ENCODE results near the gene LRRD1. TPM values are rescaled to one million over a fixed set of nuclear protein-coding genes. Genes with fewer than 3 reads are reported as not detected.

The LRRD1 gene
- total and polyA plus RNA-seq, 10 of the 15 experiments (the other 5 are each of a cell fraction or from before 2014, with no cell fraction given), result 0.04 to 0.06 TPM; not detected in 8

- TF ChIP-seq GATAD2B (conservative IDR thresholded peaks at IDR 0.05; ENCODE audit: low read depth) (no peak), MYB (IDR thresholded peaks at IDR 0.05; ENCODE audit: borderline replicate concordance, low read depth, low read length) (no peak), ZBTB4 (CRISPR knock-in tag; IDR thresholded peaks at IDR 0.05) (no peak), FOS (IDR thresholded peaks at IDR 0.05; ENCODE audit: borderline replicate concordance, extremely low read depth, insufficient read length) (no peak), RELA (IDR thresholded peaks at IDR 0.05; ENCODE audit: borderline replicate concordance, partially characterized antibody) (no peak), ATF3 (IDR thresholded peaks at IDR 0.05; ENCODE audit: borderline replicate concordance, extremely low read depth, low read depth, low read length) (no peak), BACH1 (IDR thresholded peaks at IDR 0.05; ENCODE audit: borderline replicate concordance) (no peak), ZNF207 (IDR thresholded peaks at IDR 0.05; ENCODE audit: borderline replicate concordance) (no peak), MEF2A (IDR thresholded peaks at IDR 0.05; ENCODE audit: insufficient read depth, low read depth, low read length) (no peak), ZSCAN29 (IDR thresholded peaks at IDR 0.05) (no peak), BHLHE40 (IDR thresholded peaks at IDR 0.05; ENCODE audit: borderline replicate concordance in 1 of 2, low read depth in 2 of 2, low read length in 1 of 2) (no peak), CEBPB (IDR thresholded peaks at IDR 0.05; ENCODE audit: borderline replicate concordance in 1 of 2, low read depth in 2 of 2, low read length in 2 of 2) (no peak), MTA3 (IDR thresholded peaks at IDR 0.05; ENCODE audit: borderline replicate concordance, low read length) (no peak), YBX1 (IDR thresholded peaks at IDR 0.05) (no peak), MLLT1 (IDR thresholded peaks at IDR 0.05) (no peak)
- RAD21 ChIA-PET (ENCODE audit: unreplicated experiment), result no interaction called here
Observed at GRCh38 chr7:92100534-92100933, 78.4 kb downstream of the LRRD1 start.

More at GRCh38 chr7:92100534-92100933, 78.4 kb downstream of the LRRD1 start:
- DNase-seq (ENCODE audit: low read depth, low spot score) (no peak), FAIRE-seq (no peak), ATAC-seq (no peak)
- no peaks in the 10 kb centered on the region for H4K20me1 ChIP-seq (ENCODE audit: control insufficient read depth, insufficient read depth)
- peaks cover 0 to 27% of the 10 kb centered on the region in 2 experiments; a peak in 3 of 4 replicates for H3K36me3 ChIP-seq (ENCODE audit: control insufficient read depth in 2 of 2, insufficient read depth in 2 of 2, low read length in 1 of 2)
- H3K9me3 ChIP-seq (replicated peaks; ENCODE audit: control insufficient read depth, insufficient read depth, low read length), result no peaks in the 10 kb centered on the region
- no peak overlapping the region for H3K9ac ChIP-seq (ENCODE audit: control insufficient read depth, insufficient read depth, low read length)
- ChIA-PET POLR2A (no interaction called here), CTCF (no interaction called here), SMC1A (ENCODE audit: uncharacterized antibody, unreplicated experiment) (no interaction called here)
- 100% methylated on average over 1 of the region's 1 CpG for WGBS (ENCODE audit: insufficient coverage, insufficient replicate concordance, low lambda C conversion rate, missing lambda C conversion rate)
- in situ Hi-C loops (cut with MboI), result no loop called here
- H3K4me3 ChIP-seq, result no peak overlapping the region
- no peaks in the 10 kb centered on the region for H3K27me3 ChIP-seq (replicated peaks in 1 of 2; ENCODE audit: control insufficient read depth in 2 of 2, insufficient read depth in 2 of 2, low read length in 1 of 2)
- H3K27ac ChIP-seq (ENCODE audit: control insufficient read depth, insufficient read depth), result no peak overlapping the region
- no peak overlapping the region for H2AFZ ChIP-seq (ENCODE audit: control insufficient read depth, low read depth, low read length)
- no TSS peak for BruUV-seq (replicated peaks)
- H3K4me2 ChIP-seq (ENCODE audit: control insufficient read depth, insufficient read depth), result no peak overlapping the region
- intact Hi-C loops (cut with micrococcal nuclease; ENCODE audit: unreplicated experiment), result no loop called here
- no peaks in the 10 kb centered on the region for H3K4me1 ChIP-seq (ENCODE audit: control insufficient read depth, insufficient read depth, low read length)
- H3K79me2 ChIP-seq (ENCODE audit: control insufficient read depth, insufficient read depth, low read length), result no peaks in the 10 kb centered on the region

Measured in GM12878 (cell line).